Embryonic facial prominence (tissue), 1 donor: ENCODE measurements around the gene OR4K15.
"Not testable (repeated sequence)": the region's sequence is repeated elsewhere in the genome, so short reads cannot be mapped to it uniquely, and the experiment has no call there.

Source experiments
- DNase-seq: peaks from one replicate; pipeline ENCODE4 v3.0.0-alpha.2; 2016; ENCODE audit errors: extremely low spot score

Gene OR4K15

DNA sequence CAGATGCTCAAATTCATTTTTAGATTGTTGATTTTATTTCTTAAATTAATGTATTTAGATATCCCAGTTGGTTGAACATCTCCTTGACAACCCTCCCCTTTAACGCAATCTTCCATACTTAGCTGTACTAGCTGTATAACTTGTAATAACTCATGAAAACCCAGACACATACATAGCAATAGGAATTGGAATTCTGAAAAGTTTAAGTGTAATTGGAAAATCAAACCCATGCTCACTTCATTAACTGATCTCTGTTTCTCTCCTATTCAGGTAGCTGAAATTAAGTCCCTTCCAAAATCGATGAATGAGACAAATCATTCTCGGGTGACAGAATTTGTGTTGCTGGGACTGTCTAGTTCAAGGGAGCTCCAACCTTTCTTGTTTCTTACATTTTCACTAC lies at the start of gene OR4K15:
Gene OR4K15, plus strand, starts transcription at position 301 of the 400 bp plus-strand sequence. Its CDS starts 0 bp downstream, at position 301.
- no peak for DNase-seq

GRCh38 chr14:19930617-19931016 lies 44.8 kb upstream of the OR4K15 start, which contains the start of gene OR4K1:
Gene OR4K1 (plus strand): TSS chr14:19930917. CDS start chr14:19935667, 4,750 bp downstream.
- DNase-seq, result no peak

DNA sequence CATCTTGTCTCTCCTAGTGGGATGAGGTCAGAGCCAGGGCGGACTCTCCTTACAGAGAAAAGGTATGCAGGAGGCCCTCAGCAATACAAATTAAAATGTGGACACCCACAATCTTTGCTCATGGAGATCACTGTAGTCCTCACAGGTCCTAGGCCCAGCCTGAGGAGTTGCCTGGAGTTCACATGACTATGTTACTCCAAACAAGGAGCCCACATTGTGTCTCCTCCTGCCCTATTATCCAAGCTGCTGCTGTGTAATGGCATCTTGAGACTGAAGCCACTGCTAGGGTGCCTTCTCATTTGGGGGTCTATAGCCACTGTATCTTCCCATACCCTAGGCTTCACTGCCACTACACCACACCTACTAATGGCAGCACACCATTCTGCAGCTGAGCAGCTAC lies 33.7 kb upstream of the OR4K15 start:
- DNase-seq, result no peak

DNA sequence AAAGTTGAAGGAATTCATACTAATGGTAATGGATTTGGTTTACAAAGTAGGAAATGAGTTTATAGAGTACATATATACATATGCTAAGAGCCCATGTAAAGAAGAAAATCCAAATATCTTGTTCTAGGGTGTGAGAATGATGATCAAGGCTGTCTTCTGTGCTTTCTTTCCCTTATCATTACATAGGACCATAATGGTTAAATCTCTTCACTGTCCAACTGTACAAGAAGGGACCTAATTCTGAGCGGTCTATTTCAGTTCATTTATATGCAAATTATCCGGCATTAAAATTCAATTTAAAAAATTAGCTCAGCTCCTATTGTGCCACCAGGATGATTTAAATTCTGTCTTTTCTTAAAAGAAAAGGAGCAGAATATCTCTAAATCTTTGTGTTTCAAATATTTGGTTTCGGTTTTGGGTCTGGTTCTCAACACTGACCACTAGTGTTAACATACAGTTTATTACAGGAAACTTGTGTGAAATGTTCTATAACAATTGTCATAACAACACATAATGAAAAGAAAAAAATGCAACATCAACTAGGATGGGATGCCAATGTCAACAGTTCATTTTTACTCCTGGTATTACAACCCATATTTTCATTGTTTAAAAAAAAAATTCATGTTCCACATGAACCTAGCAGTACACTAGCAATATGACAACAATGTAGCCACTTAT lies 27.8 kb upstream of the OR4K15 start:
- DNase-seq, result no peak

DNA sequence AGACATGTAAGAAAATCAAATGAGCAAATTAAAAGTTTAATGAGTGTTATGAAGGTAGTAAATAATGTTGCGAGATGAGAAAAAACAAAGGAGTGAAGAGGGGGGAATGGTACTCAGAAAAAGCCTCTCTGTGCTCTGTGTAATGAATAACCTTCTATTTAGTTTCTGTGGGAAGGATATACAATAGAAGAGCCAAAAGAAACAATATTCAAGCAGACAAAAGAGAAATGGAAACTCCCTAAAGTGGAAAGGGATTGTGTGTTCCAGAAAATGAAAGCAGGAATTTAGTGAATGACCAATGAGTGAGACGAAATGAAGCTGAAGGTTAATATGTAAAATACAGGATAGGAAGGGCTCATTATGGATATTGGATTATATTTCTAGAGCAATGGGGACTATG lies 26.2 kb upstream of the OR4K15 start:
- DNase-seq, result no peak

DNA sequence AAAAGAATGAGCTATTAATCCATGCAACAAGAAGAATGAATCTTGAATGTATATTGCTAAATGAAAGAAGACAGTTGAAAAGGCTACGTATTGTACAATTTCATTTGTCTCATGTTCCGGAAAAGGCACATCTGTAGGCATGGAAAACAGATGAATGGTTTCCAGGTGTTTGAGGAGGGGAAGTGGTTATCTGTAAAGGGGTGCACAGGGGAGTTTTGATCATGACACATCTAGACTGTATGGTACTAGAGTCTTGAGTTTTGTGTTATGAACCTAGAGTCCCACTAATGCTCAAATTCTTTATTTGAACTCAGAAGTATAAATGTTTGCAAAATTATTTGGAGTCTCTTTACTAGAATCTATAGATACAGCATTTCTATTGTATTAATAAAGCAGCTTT lies 5.7 kb upstream of the OR4K15 start:
- DNase-seq, result not testable (repeated sequence)

DNA sequence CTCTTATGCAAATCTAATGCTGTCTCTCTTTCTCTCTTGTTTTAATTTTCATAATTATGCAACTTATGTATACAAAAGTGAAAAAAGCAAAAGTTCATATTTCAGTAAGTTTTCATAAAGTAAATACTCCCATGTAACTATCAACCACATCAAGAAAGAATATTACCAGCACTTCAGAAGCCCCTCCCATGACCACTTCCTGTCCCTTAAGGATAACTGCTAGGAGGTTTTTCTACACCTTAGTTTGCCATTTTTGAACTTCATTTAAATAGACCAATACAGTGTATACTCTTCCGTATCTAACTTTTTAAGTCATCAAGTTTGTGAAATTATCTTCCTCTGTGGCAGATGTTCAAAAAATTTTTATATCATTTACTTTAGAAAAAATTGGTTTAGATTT lies 547 bp upstream of the OR4K15 start:
- no peak for DNase-seq

GRCh38 chr14:19993438-19993837 lies 18.0 kb downstream of the OR4K15 start:
- DNase-seq, result no peak

DNA sequence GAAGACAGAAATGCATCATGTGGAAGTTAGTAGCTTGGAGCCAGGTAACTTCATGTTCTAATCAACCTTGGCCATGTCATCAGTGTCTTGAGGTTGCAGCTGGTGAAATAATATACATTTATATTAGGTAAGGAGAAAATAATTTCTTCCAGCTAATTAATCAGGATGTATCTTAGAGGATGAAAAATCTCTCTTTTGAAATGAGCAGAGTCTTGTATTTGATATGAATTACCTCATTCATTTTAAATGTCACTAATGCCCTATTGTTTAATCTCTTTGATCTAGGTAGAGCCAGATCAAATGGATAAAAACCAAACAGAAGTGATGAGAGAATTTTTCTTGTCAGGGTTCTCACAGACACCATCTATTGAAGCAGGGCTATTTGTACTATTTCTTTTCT lies 26.5 kb downstream of the OR4K15 start, which contains the start of gene OR4Q2:
Gene OR4Q2, plus strand, starts transcription at position 301 of the 400 bp plus-strand sequence.
- DNase-seq, result no peak

GRCh38 chr14:20002319-20002718 lies 26.9 kb downstream of the OR4K15 start:
- DNase-seq, result no peak

DNA sequence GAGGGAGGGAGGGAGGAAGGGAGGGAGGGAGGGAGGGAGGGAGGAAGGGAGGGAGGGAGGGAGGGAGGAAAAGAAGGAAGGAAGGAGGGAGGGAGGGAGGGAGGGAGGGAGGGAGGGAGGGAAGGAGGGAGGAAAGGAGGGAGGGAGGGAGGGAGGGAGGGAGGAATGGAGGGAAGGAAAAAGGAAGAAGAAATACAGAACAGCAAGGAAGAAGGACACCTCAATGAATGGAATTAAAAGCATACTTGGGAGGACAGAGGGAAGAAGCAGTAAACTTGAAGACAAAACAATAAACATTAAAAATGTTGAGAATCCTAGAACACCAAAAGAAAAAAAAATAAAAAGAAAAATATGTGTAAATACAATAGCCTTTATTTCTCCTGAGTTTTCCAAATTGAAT lies 32.8 kb downstream of the OR4K15 start:
- no peak for DNase-seq

GRCh38 chr14:20019257-20019865 lies 44.0 kb downstream of the OR4K15 start, which contains the start of gene OR4K14:
Gene OR4K14 (minus strand): TSS chr14:20019307. CDS start chr14:20015193, 4,114 bp downstream.
- DNase-seq, result no peak
